Measurements from ENCODE around the gene OSBPL5.

- TF ChIP-seq ELF4 (IDR thresholded peaks at IDR 0.05) (no peak), BHLHE40 (IDR thresholded peaks at IDR 0.05; ENCODE audit: borderline replicate concordance) (no peak), SP1 (IDR thresholded peaks at IDR 0.05) (no peak), SUZ12 (IDR thresholded peaks at IDR 0.05) (no peak), HDGF (IDR thresholded peaks at IDR 0.05; ENCODE audit: borderline replicate concordance) (no peak), ARNT (IDR thresholded peaks at IDR 0.05) (no peak), NFRKB (IDR thresholded peaks at IDR 0.05) (no peak), FOXK2 (IDR thresholded peaks at IDR 0.05) (no peak), PKNOX1 (IDR thresholded peaks at IDR 0.05) (no peak), TARDBP (IDR thresholded peaks at IDR 0.05) (no peak), LEF1 (IDR thresholded peaks at IDR 0.05; ENCODE audit: borderline replicate concordance) (no peak), FOXA1 (IDR thresholded peaks at IDR 0.05) (no peak), ZNF384 (IDR thresholded peaks at IDR 0.05) (no peak)
Observed at GRCh38 chr11:3037945-3038271, 127.2 kb downstream of the OSBPL5 start.
